H9 (cell line): Measurements from ENCODE around the gene MAGI1. TPM values are rescaled to one million over a fixed set of nuclear protein-coding genes. Genes with fewer than 3 reads are reported as not detected.
A peak's percentile ranks its signal among the peaks of the same experiment; 100 is the strongest.

Experiments
- DNase-seq: peaks from one replicate; pipeline ENCODE4 v3.0.0-alpha.2; 2017
- H2AFZ ChIP-seq: one replicate; pipeline ENCODE4 v1.6.1; 2013; ENCODE audit warnings: mild to moderate bottlenecking, low read length, control low read depth, moderate library complexity
- H2AK5ac ChIP-seq: 2 replicates; pipeline ENCODE4 v1.6.1; 2013; ENCODE audit warnings: low read length, control low read depth, mixed read lengths; ENCODE audit not compliant: insufficient read length
- H2BK120ac ChIP-seq: one replicate; pipeline ENCODE4 v1.6.1; 2013; ENCODE audit warnings: low read depth, mild to moderate bottlenecking, low read length, control low read depth, inconsistent platforms; ENCODE audit not compliant: poor library complexity, severe bottlenecking
- H2BK12ac ChIP-seq: 2 replicates; pipeline ENCODE4 v1.6.1; 2013; ENCODE audit warnings: low read length, control low read depth, mixed read lengths, low read depth; ENCODE audit not compliant: insufficient read length
- H2BK15ac ChIP-seq: 2 replicates; pipeline ENCODE4 v1.6.1; 2013; ENCODE audit warnings: low read depth, low read length, control low read depth
- H2BK20ac ChIP-seq: one replicate; pipeline ENCODE4 v1.6.1; 2013; ENCODE audit warnings: low read depth, mild to moderate bottlenecking, low read length, control low read depth, inconsistent platforms; ENCODE audit not compliant: poor library complexity, severe bottlenecking
- H2BK5ac ChIP-seq: 2 replicates; pipeline ENCODE4 v1.6.1; 2013; ENCODE audit warnings: low read length, control low read depth, mixed read lengths; ENCODE audit not compliant: insufficient read length
- H3K14ac ChIP-seq: 2 replicates; pipeline ENCODE4 v1.6.1; 2013; ENCODE audit warnings: low read length, control low read depth; ENCODE audit not compliant: insufficient read depth
- H3K18ac ChIP-seq: 2 replicates; pipeline ENCODE4 v1.6.1; 2013; ENCODE audit warnings: low read depth, mild to moderate bottlenecking, mixed read lengths, low read length, control low read depth; ENCODE audit not compliant: insufficient read length
- H3K23ac ChIP-seq: 2 replicates; pipeline ENCODE4 v1.6.1; 2013; ENCODE audit warnings: low read length, control low read depth, mixed read lengths, low read depth; ENCODE audit not compliant: insufficient read length
- H3K23me2 ChIP-seq: 2 replicates; pipeline ENCODE4 v1.6.1; 2013; ENCODE audit warnings: low read depth, mild to moderate bottlenecking, mixed read lengths, low read length, control low read depth; ENCODE audit not compliant: insufficient read length, poor library complexity, severe bottlenecking
- H3K27ac ChIP-seq: 2 replicates; pipeline ENCODE4 v1.5.1; 2013; ENCODE audit warnings: low read length, control low read depth, mixed read lengths, low read depth; ENCODE audit not compliant: insufficient read length
- H3K27me3 ChIP-seq: 2 replicates; pipeline ENCODE4 v1.6.1; 2013; ENCODE audit warnings: low read length, control low read depth, inconsistent platforms; ENCODE audit not compliant: insufficient read depth
- H3K4ac ChIP-seq: 2 replicates; pipeline ENCODE4 v1.6.1; 2013; ENCODE audit warnings: low read depth, mild to moderate bottlenecking, control low read depth, inconsistent platforms, low read length, moderate library complexity
- H3K4me1 ChIP-seq: 2 replicates; pipeline ENCODE4 v1.6.1; 2013; ENCODE audit warnings: low read length, control low read depth, inconsistent platforms; ENCODE audit not compliant: insufficient read depth
- H3K4me2 ChIP-seq: 2 replicates; pipeline ENCODE4 v1.6.1; 2013; ENCODE audit warnings: low read length, control low read depth, mixed read lengths; ENCODE audit not compliant: insufficient read length, insufficient read depth
- H3K56ac ChIP-seq: 2 replicates; pipeline ENCODE4 v1.6.1; 2013; ENCODE audit warnings: low read depth, mild to moderate bottlenecking, mixed read lengths, low read length, control low read depth; ENCODE audit not compliant: insufficient read length
- H3K79me1 ChIP-seq: 2 replicates; pipeline ENCODE4 v1.6.1; 2013; ENCODE audit warnings: low read depth, mild to moderate bottlenecking, moderate library complexity, low read length, control low read depth, inconsistent platforms; ENCODE audit not compliant: insufficient read depth, poor library complexity, severe bottlenecking
- H3K79me2 ChIP-seq: 2 replicates; pipeline ENCODE4 v1.6.1; 2013; ENCODE audit warnings: low read length, control low read depth, inconsistent platforms; ENCODE audit not compliant: insufficient read depth
- H3K9ac ChIP-seq: 2 replicates; pipeline ENCODE4 v1.6.1; 2013; ENCODE audit warnings: low read length, control low read depth, mixed read lengths; ENCODE audit not compliant: insufficient read length; ENCODE audit errors: extremely low read depth
- H3K9me3 ChIP-seq: one replicate; pipeline ENCODE4 v1.6.1; 2013; ENCODE audit warnings: low read depth, low read length, inconsistent platforms; ENCODE audit not compliant: control insufficient read depth
- H3T11ph ChIP-seq: one replicate; pipeline ENCODE4 v1.6.1; 2013; ENCODE audit warnings: mild to moderate bottlenecking, low read length, control low read depth, inconsistent platforms
- H4K20me1 ChIP-seq: one replicate; pipeline ENCODE4 v1.6.1; 2013; ENCODE audit not compliant: control insufficient read depth, insufficient read length, insufficient read depth
- H4K5ac ChIP-seq: 2 replicates; pipeline ENCODE4 v1.6.1; 2013; ENCODE audit warnings: low read depth, mild to moderate bottlenecking, mixed read lengths, low read length, control low read depth; ENCODE audit not compliant: insufficient read length
- H4K8ac ChIP-seq: replicated peaks from 2 replicates; pipeline ENCODE4 v1.6.1; 2013; ENCODE audit warnings: low read length, control low read depth, mixed read lengths, low read depth; ENCODE audit not compliant: insufficient read length
- H4K91ac ChIP-seq: 2 replicates; pipeline ENCODE4 v1.6.1; 2013; ENCODE audit warnings: low read depth, mild to moderate bottlenecking, moderate library complexity, mixed read lengths, low read length, control low read depth; ENCODE audit not compliant: insufficient read length
- H3K27ac Mint-ChIP-seq, 3 experiments: 2 replicates in 2 of 3; 3 replicates in 1 of 3; pipeline ENCODE4 v1.8.0; 2020 to 2021; ENCODE audit warnings: mixed read lengths in 3 of 3, mild to moderate bottlenecking in 1 of 3, moderate library complexity in 1 of 3
- H3K27me3 Mint-ChIP-seq: 2 replicates; pipeline ENCODE4 v1.8.0; 2021; ENCODE audit warnings: low read depth, mild to moderate bottlenecking, moderate library complexity, mixed read lengths
- H3K36me3 Mint-ChIP-seq, 3 experiments: 2 replicates in 2 of 3; 3 replicates in 1 of 3; pipeline ENCODE4 v1.8.0; 2020 to 2021; ENCODE audit warnings: low read depth in 3 of 3, mixed read lengths in 3 of 3; ENCODE audit not compliant: insufficient read depth in 1 of 3
- H3K4me1 Mint-ChIP-seq, 2 experiments: 2 replicates each; pipeline ENCODE4 v1.8.0; 2020; ENCODE audit warnings: mixed read lengths in 2 of 2
- H3K4me3 Mint-ChIP-seq, 2 experiments: 2 replicates in 1 of 2; 3 replicates in 1 of 2; pipeline ENCODE4 v1.8.0; 2020 to 2021; ENCODE audit warnings: mild to moderate bottlenecking in 2 of 2, mixed read lengths in 2 of 2, moderate library complexity in 1 of 2
- H3K9me3 Mint-ChIP-seq, 2 experiments: 2 replicates in 1 of 2; 3 replicates in 1 of 2; pipeline ENCODE4 v1.8.0; 2020; ENCODE audit warnings: mild to moderate bottlenecking in 2 of 2, mixed read lengths in 2 of 2, moderate library complexity in 1 of 2
- CTCF ChIP-seq: fragments of 200-600 bp; sonication (generic); conservative IDR thresholded peaks from 3 replicates; pipeline ENCODE4 v1.8.0; 2021; ENCODE audit warnings: antibody characterized with exemption, mild to moderate bottlenecking
- WGBS: extraction: QIAGEN DNeasy Blood & Tissue Kit; methylation state at CpG from one replicate; pipeline ENCODE4 v1.1.7; 2013; ENCODE audit warnings: missing lambda C conversion rate, low lambda C conversion rate, mixed read lengths; ENCODE audit not compliant: insufficient read length; ENCODE audit errors: extremely low coverage; 5-methylcytosine and 5-hydroxymethylcytosine counted together
- total RNA-seq: library from RNA; stranded (reverse); gene quantifications from 2 replicates; pipeline ENCODE4 v1.2.1, GENCODE V29; 2021

MAGI1 gene
- total RNA-seq, 1 experiment from 2014 or later: 65.7 TPM

GRCh38 chr3:65786890-65787289 is 251.8 kb downstream of the MAGI1 start:
- TF ChIP-seq CTCF: no peak
- H3K4me1 ChIP-seq: no peaks in the 10 kb centered on the region
- Mint-ChIP-seq H3K27me3 (no peaks in the 10 kb centered on the region), H3K4me1 (peaks cover 4 to 8% of the 10 kb centered on the region in 2 experiments; a peak in 1 of 4 replicates), H3K36me3 (no peaks in the 10 kb centered on the region), H3K9me3 (no peaks in the 10 kb centered on the region), H3K27ac (peak overlapping the region in 2 of 3 experiments; percentile 0 to 70; a peak in 2 of 7 replicates), H3K4me3 (no peak overlapping the region)
- no peaks in the 10 kb centered on the region for H3K79me2 ChIP-seq
- H3K14ac ChIP-seq: no peak overlapping the region
- H3K9me3 ChIP-seq: no peaks in the 10 kb centered on the region
- no peak overlapping the region for H2AK5ac ChIP-seq
- no peak overlapping the region for H2BK20ac ChIP-seq
- no peak overlapping the region for H4K5ac ChIP-seq
- DNase-seq: no peak
- no peak overlapping the region for H3K27ac ChIP-seq
- H2BK15ac ChIP-seq: no peak overlapping the region
- H2BK12ac ChIP-seq: no peak overlapping the region
- no peak overlapping the region for H2AFZ ChIP-seq
- no peak overlapping the region for H3K56ac ChIP-seq
- H3K23me2 ChIP-seq: no peaks in the 10 kb centered on the region
- no peak overlapping the region for H3K23ac ChIP-seq
- H2BK120ac ChIP-seq: no peak overlapping the region
- no peaks in the 10 kb centered on the region for H3K79me1 ChIP-seq
- H3T11ph ChIP-seq: no peak overlapping the region
- no CpG with 5 or more reads among the region's 3 CpGs for WGBS
- no peak overlapping the region for H2BK5ac ChIP-seq
- H3K4me2 ChIP-seq: no peak overlapping the region
- H3K18ac ChIP-seq: no peak overlapping the region
- no peak overlapping the region for H4K8ac ChIP-seq
- no peak overlapping the region for H4K91ac ChIP-seq
- H3K4ac ChIP-seq: no peak overlapping the region
- no peak overlapping the region for H3K9ac ChIP-seq
- H3K27me3 ChIP-seq: no peaks in the 10 kb centered on the region
- no peaks in the 10 kb centered on the region for H4K20me1 ChIP-seq
